Measurements from ENCODE around the gene RDH5. TPM values are rescaled to one million over a fixed set of nuclear protein-coding genes. Genes with fewer than 3 reads are reported as not detected.
A peak's percentile ranks its signal among the peaks of the same experiment; 100 is the strongest.

Gene RDH5
- total RNA-seq, 1 experiment from 2014 or later = 6.7 TPM

- CTCF ChIA-PET = interaction anchor here (1.1 kb wide), 1 partner anchor 10 kb away, joined by 7 read pairs; no protein-coding TSS in a partner anchor
- POLR2A ChIA-PET (ENCODE audit: low non-redundant PET) = no interaction called here
Measured at GRCh38 chr12:55723516-55724225, 3.5 kb downstream of the RDH5 start.

GRCh38 chr12:55724226-55724939 lies 4.2 kb downstream of the RDH5 start:
- DNase-seq (ENCODE audit: low spot score) = peak; percentile 79
- no peak overlapping the region for H3K27ac ChIP-seq (ENCODE audit: low read depth, low read length, poor library complexity, severe bottlenecking)
- no TSS peak for BruUV-seq (replicated peaks)
- no peak overlapping the region for H3K4me3 ChIP-seq (ENCODE audit: low read depth, low read length, poor library complexity, severe bottlenecking)
- intact Hi-C loops (cut with micrococcal nuclease; ENCODE audit: unreplicated experiment) = loop anchor here (5.0 kb wide), 1 partner anchor 67 kb away; no protein-coding TSS in a partner anchor
- TF ChIP-seq EZH2 (IDR thresholded peaks at IDR 0.05; ENCODE audit: borderline replicate concordance, low read depth, low read length, poor library complexity, severe bottlenecking) (no peak), CTCF (conservative IDR thresholded peaks at IDR 0.05; ENCODE audit: low read depth, low read length) (peak; percentile 75)
- H3K36me3 ChIP-seq (ENCODE audit: insufficient read depth, low read length, poor library complexity, severe bottlenecking) = peaks cover 37% of the 10 kb centered on the region
- H3K27me3 ChIP-seq (replicated peaks; ENCODE audit: insufficient read depth, low read depth, low read length, poor library complexity) = no peaks in the 10 kb centered on the region
- H3K4me1 ChIP-seq (ENCODE audit: insufficient read depth, low read length, poor library complexity, severe bottlenecking) = peaks cover 14% of the 10 kb centered on the region
- H3K9me3 ChIP-seq (ENCODE audit: low read depth, low read length, poor library complexity, severe bottlenecking) = no peaks in the 10 kb centered on the region
- CTCF ChIA-PET = interaction anchor here (0.9 kb wide), 1 partner anchor 13 kb away, joined by 6 read pairs; no protein-coding TSS in a partner anchor
- POLR2A ChIA-PET (ENCODE audit: low non-redundant PET) = no interaction called here

More at GRCh38 chr12:55723516-55724225, 3.5 kb downstream of the RDH5 start:
- no peak for TF ChIP-seq CTCF (conservative IDR thresholded peaks at IDR 0.05; ENCODE audit: low read depth, low read length)
- TF ChIP-seq EZH2 (IDR thresholded peaks at IDR 0.05; ENCODE audit: borderline replicate concordance, low read depth, low read length, poor library complexity, severe bottlenecking) = no peak
- no peaks in the 10 kb centered on the region for H3K27me3 ChIP-seq (replicated peaks; ENCODE audit: insufficient read depth, low read depth, low read length, poor library complexity)
- H3K27ac ChIP-seq (ENCODE audit: low read depth, low read length, poor library complexity, severe bottlenecking) = no peak overlapping the region
- DNase-seq (ENCODE audit: low spot score) = no peak
- H3K4me1 ChIP-seq (ENCODE audit: insufficient read depth, low read length, poor library complexity, severe bottlenecking) = peaks cover 21% of the 10 kb centered on the region
- no TSS peak for BruUV-seq (replicated peaks)
- H3K4me3 ChIP-seq (ENCODE audit: low read depth, low read length, poor library complexity, severe bottlenecking) = no peak overlapping the region
- intact Hi-C loops (cut with micrococcal nuclease; ENCODE audit: unreplicated experiment) = loop anchor here (5.0 kb wide), 1 partner anchor 66 kb away; no protein-coding TSS in a partner anchor
- H3K36me3 ChIP-seq (ENCODE audit: insufficient read depth, low read length, poor library complexity, severe bottlenecking) = peaks cover 37% of the 10 kb centered on the region
- H3K9me3 ChIP-seq (ENCODE audit: low read depth, low read length, poor library complexity, severe bottlenecking) = no peaks in the 10 kb centered on the region

DNA sequence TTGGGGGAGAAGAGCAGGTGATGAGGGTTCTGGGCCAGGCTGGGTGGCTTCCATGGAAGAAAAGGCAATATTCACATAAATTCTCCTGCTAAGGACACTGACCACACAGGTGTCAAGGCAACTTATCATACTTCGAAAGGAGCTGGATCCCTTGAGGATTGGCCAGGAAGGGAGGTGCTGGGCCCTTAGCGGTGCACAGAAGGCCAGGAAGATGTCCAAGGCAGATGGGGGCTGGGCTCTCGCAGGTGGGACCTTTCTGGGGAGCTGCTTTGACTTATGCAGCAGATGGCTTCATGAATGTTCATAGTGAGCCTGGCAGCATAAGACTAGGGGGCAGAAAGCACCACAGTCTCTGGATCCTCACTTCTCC lies 4.7 kb downstream of the RDH5 start:
- no peak for TF ChIP-seq EZH2 (IDR thresholded peaks at IDR 0.05; ENCODE audit: borderline replicate concordance, low read depth, low read length, poor library complexity, severe bottlenecking)
- TF ChIP-seq CTCF (conservative IDR thresholded peaks at IDR 0.05; ENCODE audit: low read depth, low read length) = no peak
- Histone ChIP-seq H3K27me3 (replicated peaks; ENCODE audit: insufficient read depth, low read depth, low read length, poor library complexity) (no peaks in the 10 kb centered on the region), H3K36me3 (ENCODE audit: insufficient read depth, low read length, poor library complexity, severe bottlenecking) (peaks cover 37% of the 10 kb centered on the region), H3K9me3 (ENCODE audit: low read depth, low read length, poor library complexity, severe bottlenecking) (no peaks in the 10 kb centered on the region), H3K4me3 (ENCODE audit: low read depth, low read length, poor library complexity, severe bottlenecking) (no peak overlapping the region), H3K27ac (ENCODE audit: low read depth, low read length, poor library complexity, severe bottlenecking) (no peak overlapping the region), H3K4me1 (ENCODE audit: insufficient read depth, low read length, poor library complexity, severe bottlenecking) (peaks cover 13% of the 10 kb centered on the region)
- no TSS peak for BruUV-seq (replicated peaks)
- POLR2A ChIA-PET (ENCODE audit: low non-redundant PET) = no interaction called here
- intact Hi-C loops (cut with micrococcal nuclease; ENCODE audit: unreplicated experiment) = loop anchor here (5.0 kb wide), 1 partner anchor 68 kb away; no protein-coding TSS in a partner anchor
- no peak for DNase-seq (ENCODE audit: low spot score)
- CTCF ChIA-PET = interaction anchor here (0.9 kb wide), 1 partner anchor 12 kb away, joined by 6 read pairs; no protein-coding TSS in a partner anchor

All from A673 (cell line).